ENCODE data around the gene BCL11A.
"Not testable (repeated sequence)": the region's sequence is repeated elsewhere in the genome, so short reads cannot be mapped to it uniquely, and the experiment has no call there.

Gene BCL11A

DNA sequence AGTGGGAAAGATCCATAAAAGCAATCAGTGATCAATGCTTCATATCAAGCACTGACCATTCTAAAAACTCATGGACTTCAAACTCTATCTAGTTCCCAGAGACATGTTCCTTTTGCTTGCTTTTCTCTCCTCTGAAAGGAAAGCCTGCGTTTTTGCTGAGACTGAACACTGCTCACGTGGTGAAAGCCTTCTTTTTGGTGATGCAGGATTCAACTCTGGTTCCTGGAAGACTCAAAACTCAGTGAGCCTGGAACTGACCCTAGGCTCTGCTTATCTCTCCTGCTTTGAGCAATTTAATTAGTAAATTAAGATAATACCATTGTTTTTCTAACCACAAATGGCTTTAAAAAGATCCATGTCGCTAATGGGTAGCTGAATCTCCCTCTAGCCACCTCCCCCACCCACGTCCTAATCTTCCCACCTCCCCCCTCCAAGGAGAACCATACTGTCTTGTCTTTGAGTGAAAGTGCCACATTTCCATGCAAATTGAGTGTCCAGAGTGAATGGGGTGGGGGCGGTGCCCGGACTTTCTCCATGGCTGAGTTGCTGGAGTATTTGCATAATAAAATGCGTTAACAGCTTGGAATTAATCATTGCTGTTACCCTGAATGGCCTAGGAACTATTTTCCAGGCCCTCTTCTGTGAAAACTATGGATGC lies 130.5 kb downstream of the BCL11A start:
- TF ChIP-seq, protein P1, sequence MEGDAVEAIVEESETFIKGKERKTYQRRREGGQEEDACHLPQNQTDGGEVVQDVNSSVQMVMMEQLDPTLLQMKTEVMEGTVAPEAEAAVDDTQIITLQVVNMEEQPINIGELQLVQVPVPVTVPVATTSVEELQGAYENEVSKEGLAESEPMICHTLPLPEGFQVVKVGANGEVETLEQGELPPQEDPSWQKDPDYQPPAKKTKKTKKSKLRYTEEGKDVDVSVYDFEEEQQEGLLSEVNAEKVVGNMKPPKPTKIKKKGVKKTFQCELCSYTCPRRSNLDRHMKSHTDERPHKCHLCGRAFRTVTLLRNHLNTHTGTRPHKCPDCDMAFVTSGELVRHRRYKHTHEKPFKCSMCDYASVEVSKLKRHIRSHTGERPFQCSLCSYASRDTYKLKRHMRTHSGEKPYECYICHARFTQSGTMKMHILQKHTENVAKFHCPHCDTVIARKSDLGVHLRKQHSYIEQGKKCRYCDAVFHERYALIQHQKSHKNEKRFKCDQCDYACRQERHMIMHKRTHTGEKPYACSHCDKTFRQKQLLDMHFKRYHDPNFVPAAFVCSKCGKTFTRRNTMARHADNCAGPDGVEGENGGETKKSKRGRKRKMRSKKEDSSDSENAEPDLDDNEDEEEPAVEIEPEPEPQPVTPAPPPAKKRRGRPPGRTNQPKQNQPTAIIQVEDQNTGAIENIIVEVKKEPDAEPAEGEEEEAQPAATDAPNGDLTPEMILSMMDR (IDR thresholded peaks at IDR 0.05; ENCODE audit: low read depth, low read length): no peak

DNA sequence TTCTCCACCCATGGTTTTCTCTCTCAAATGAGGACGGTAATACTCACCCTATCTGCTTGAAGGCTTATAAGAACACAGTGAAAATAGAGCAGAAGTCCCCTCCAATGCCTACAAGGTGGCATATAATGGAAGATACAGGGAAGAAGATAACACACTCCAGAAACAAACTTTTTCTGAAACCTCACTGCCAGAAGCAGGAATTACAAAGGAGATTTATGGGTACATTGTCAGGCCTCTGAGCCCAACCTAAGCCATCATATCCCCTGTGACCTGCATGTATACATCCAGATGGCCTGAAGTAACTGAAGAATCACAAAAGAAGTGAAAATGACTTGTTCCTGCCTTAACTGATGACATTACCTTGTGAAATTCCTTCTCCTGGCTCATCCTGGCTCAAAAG lies 136.2 kb downstream of the BCL11A start:
- not testable (repeated sequence) for DNase-seq (ENCODE audit: extremely low read depth, low read depth)

More for the DNA sequence above, 130.5 kb downstream of the BCL11A start:
- DNase-seq (ENCODE audit: extremely low read depth, low read depth): no peak

DNA sequence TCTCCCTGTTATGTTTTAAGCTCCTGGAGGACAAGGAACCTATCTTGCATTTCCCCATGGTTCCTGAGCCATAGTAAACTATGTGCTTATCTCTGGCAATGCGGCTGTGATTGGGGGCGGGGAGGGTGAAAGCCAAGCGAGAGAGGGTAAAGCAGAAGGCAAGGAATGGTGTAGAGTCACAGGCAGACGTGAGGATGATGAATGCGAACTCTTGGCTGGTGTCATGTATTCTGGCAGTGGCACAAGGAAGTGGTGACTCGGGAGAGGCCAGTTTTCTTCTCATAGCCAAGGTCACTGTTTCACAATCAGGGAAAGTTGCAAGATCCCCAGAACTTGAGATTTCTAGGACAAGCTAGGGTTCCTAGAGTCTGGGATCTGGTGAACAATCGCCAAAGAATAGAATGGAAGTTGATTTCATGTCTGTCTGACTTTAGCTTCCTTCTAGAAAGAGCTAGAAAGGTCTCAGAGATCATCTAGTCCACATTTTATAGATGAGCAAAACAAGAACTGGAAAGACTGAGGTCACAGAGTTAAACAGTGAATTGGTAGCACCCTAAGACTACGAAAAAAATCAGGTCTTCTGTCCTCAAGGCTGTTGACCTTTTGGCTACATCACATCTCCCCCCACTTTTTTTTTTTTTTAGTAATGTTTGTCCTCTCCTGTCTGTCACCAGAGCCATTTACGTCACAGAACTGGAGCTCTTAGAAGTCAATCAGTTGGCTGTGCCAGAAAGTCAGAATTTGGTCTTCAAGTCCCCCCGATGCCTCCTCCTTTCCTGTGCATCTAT lies 137.0 kb downstream of the BCL11A start:
- DNase-seq (ENCODE audit: extremely low read depth, low read depth): no peak
- TF ChIP-seq, protein P1 (IDR thresholded peaks at IDR 0.05; ENCODE audit: low read depth, low read length): no peak

DNA sequence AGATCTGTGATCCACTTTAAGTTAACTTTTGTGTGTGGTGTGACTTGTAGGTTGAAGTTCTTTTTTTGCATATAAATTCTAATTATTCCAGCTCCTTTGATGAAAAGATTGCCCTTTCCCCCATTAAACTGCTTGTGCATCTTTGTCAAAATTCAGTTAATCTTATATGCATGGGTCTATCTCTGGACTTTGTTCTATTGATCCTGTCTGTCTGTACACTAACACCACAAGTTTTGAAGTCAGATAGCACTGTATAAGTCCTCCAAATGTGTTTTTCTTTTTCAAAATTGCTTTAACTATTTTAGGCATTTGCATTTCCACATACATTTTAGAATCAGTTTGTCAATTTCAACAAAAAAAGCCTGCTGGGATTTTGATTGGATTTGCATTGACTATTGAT lies 137.6 kb downstream of the BCL11A start:
- DNase-seq (ENCODE audit: extremely low read depth, low read depth): no peak
- TF ChIP-seq, protein P1 (IDR thresholded peaks at IDR 0.05; ENCODE audit: low read depth, low read length): no peak

DNA sequence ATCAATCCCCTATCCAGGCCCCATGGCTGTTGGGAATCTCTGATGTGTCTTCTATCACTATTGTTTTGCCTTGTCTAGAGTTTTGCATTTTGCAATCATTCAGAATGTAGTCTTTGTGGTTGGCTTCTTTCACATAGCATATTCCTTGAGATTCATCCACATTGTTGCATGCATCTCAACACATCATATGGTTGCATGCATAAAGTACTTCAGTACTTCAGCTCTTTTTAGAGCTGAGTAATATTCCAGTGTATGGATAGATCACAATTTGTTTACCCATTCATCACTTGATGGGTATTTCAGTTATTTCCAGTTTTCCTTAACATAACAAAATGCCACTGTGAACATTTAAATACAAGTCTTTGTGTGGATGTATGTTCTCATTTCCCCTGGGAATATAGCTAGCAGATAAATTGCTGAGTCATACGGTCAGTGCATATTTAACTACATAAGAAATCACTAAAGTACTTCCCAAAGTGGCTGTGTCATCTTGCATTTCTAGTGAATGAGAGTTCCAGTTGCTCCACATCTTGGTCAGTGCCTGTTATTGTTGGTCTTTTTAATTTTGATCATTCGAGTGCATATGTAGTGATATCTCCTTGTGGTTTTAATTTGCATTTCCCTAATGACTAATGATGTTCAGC lies 138.8 kb downstream of the BCL11A start:
- TF ChIP-seq, protein P1 (IDR thresholded peaks at IDR 0.05; ENCODE audit: low read depth, low read length): no peak
- DNase-seq (ENCODE audit: extremely low read depth, low read depth): no peak

DNA sequence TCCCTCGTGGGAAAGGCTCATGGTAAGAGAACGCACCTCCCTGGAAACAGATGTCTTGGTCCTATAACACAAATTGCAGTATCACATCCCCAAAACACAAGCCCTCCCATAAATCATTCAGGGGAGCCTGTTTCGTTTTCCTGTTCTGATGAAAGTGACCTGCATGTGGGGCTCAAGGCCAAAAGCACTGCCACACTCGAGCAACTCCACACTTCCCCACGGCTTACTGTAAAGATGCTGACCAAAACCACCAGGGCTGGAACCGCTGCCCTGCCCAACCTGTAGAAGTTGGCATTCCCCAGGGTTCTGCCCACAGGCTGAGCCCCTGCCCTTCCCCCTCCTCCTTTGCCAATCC lies 139.7 kb downstream of the BCL11A start:
- TF ChIP-seq, protein P1 (IDR thresholded peaks at IDR 0.05; ENCODE audit: low read depth, low read length): no peak
- DNase-seq (ENCODE audit: extremely low read depth, low read depth): no peak

DNA sequence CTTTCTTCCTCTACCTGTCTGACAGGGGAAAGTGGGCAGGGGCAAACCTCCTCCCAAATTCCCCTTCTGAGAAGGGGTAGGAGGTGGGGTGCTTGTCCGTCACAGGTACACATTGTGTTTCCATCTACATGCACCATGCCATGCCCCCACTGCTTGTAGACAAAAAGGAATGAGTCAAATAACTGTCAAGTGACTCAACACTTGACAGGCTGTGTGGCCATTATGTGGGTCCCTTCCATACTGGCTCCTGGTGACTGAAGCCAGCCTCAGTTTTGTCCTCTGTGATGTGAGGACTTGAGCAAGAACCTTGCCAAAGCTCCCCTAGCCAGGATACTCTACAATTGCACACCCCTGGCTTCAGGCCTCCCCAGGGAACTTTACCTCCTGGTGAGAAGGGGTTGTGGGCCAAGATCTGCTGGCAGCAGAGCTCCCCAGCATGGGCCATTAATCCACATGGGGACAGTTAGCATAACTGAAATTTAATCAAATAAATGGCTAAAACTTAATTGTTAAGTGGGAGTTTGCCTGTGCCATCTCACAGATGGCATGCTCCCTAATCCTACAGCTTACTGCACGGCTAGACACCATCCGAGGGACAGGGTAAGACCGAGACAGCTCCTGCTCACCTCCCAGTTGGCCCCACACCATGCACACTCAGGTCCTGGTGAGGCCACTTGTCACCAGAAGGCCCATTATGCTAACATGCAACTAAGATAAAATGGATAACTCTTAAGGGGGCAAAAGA lies 140.2 kb downstream of the BCL11A start:
- TF ChIP-seq, protein P1 (IDR thresholded peaks at IDR 0.05; ENCODE audit: low read depth, low read length): no peak
- no peak for DNase-seq (ENCODE audit: extremely low read depth, low read depth)
